Glomerular visceral epithelial cell (primary cell): Measurements from ENCODE around the gene PDS5B.

Experiments
- DNase-seq: peaks from one replicate; pipeline ENCODE4 v3.0.0-alpha.2; 2016; ENCODE audit errors: extremely low spot score

Gene PDS5B

GRCh38 chr13:32590266-32590665, 4.0 kb downstream of the PDS5B start:
- DNase-seq, result no peak

GRCh38 chr13:32592082-32592481, 5.8 kb downstream of the PDS5B start:
- DNase-seq, result no peak

DNA sequence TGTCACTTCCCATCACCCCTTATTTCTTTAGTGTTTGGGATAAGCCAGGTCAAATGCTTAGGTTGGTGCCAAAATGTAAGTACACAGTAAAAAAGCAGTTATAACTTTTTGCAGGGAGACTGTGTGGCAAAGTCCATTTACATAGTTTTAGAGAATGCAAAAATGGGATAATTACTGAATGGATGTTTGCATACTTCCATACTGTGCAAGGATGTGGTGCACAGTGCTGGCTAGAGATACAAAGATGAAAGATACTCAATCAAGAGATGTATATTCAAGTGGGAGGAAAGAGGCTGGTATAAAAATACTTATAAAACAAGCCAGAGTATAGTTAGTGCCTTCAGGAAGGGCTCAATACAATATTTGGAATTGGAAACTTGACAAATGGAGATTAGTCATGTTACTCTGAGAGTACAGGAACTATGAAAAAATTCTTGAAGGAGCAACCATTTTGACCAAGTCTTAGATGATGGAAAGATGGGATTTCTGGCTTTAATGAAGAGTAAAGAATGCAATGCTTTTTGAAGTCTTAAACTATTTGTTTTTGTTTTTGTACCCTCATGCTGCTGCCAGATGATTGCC, 8.0 kb downstream of the PDS5B start:
- no peak for DNase-seq

DNA sequence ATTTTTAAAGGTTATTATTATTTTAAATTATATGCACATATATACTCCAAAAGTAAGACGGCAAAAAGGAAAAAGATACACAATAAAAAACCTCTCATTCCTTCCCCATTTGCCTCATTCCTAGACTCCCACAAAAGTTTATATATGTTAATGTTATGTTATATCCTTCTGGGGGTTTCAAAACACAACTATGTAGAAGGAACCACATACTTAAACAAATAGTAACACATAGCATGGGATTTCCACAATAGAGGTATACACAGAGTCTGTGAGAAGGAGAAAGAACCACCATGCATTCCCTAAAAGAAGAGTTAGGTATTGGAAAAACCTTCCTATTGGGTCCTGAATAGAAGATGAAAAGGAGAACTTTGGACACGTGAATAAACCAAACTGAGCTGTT, 9.1 kb downstream of the PDS5B start:
- no peak for DNase-seq

GRCh38 chr13:32600890-32601289, 14.6 kb downstream of the PDS5B start:
- no peak for DNase-seq

- DNase-seq, result peak; percentile 31
Measured at GRCh38 chr13:32609428-32609827, 23.2 kb downstream of the PDS5B start.

- DNase-seq, result no peak
Measured at GRCh38 chr13:32610538-32610937, 24.3 kb downstream of the PDS5B start.

GRCh38 chr13:32610977-32611376, 24.7 kb downstream of the PDS5B start:
- no peak for DNase-seq

DNA sequence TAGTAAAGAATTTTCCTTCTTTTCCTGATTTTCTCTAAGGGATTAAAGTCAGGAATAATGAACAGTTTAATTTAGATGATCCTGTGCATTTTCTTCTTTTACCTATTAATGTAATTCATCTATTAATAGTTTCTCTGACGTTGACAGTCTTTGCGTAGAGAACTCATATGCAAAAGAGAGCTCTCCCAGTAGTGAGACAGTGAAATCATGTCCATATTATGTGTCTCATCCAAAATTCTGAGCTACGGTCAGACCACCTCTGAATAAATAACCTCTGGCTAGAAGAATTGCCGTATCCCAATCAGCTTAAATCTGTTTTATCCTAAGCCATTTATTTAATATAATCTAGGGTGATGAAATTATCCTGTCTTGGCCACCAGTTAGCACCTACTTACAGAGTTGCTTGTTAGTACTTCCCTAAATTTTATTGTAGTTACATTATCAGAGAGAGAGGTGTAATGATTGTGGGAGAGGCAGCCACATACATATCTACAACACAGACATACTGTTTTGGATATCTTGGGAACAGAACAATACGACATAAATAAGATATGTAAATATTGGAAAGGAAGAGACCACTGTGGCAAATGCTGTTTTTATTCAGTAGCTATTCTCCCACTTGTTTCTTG, 30.7 kb downstream of the PDS5B start:
- DNase-seq, result no peak

GRCh38 chr13:32622827-32623226, 36.6 kb downstream of the PDS5B start:
- DNase-seq, result no peak

DNA sequence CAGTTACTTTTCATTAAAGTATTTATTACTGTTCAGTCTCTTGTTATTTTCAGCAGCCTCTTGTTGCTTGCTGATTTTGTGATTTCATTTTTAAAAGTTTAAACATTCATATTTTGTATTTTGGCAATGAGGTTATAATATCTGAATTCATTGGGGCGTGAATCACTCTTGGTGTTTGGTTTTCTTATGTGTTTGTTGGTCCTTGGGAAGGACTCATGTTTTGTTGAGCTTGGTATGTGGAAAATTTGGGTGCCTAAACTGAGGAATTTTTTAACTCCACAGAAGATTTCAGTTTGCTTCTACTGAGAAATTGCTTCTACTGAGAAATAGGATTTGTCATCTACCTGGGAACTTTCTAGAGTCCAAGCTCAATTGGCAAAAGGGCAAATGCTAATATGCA, 38.2 kb downstream of the PDS5B start:
- DNase-seq, result no peak

- DNase-seq, result no peak
Measured at GRCh38 chr13:32627793-32628192, 41.5 kb downstream of the PDS5B start.

GRCh38 chr13:32629313-32629712, 43.1 kb downstream of the PDS5B start:
- no peak for DNase-seq

DNA sequence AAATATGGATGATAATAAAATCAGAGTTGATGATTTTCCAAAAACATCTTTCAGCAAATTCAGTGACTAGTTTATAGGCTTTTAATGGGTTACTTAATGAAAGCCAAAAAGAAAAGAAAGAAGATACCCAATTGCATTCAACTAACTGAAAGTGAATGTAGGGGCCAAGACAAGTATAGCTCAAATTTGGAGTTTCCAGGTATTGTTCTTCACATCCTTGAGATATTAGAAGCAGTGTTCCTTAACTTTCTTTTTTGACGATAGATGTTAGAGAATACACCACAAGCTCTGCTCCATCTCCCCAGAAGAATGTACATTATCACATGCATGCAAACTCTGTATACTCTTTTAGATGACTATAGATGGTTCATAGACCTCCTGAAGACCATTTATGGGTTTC, 43.6 kb downstream of the PDS5B start:
- no peak for DNase-seq

GRCh38 chr13:32632343-32632909, 46.2 kb downstream of the PDS5B start:
- no peak for DNase-seq

- no peak for DNase-seq
Measured at GRCh38 chr13:32636711-32637110, 50.5 kb downstream of the PDS5B start.

- no peak for DNase-seq
Measured at GRCh38 chr13:32638739-32639138, 52.5 kb downstream of the PDS5B start.

- DNase-seq, result peak; percentile 60
Measured at GRCh38 chr13:32639502-32640105, 53.4 kb downstream of the PDS5B start.

GRCh38 chr13:32642316-32642715, 56.1 kb downstream of the PDS5B start:
- no peak for DNase-seq

DNA sequence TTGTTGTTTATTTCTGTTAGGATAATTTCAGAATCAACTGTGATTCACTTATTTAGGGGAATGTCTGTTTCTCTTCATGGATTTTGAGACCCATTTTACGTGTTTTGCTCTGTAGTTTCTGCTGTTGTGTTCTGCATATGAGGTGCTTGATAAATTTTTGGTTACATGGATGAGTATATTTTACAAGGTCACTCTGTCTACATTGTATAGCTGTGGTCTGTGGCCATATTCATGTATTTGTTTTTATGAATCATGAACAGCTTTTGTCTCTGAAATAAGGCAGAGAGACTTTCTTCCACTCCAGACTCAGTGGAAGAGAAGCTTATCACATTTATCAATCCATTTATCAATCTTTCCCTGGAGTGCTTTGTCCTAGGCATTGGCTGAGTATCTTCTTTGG, 56.6 kb downstream of the PDS5B start:
- no peak for DNase-seq

GRCh38 chr13:32645854-32646253, 59.6 kb downstream of the PDS5B start:
- peak; percentile 27 for DNase-seq

DNA sequence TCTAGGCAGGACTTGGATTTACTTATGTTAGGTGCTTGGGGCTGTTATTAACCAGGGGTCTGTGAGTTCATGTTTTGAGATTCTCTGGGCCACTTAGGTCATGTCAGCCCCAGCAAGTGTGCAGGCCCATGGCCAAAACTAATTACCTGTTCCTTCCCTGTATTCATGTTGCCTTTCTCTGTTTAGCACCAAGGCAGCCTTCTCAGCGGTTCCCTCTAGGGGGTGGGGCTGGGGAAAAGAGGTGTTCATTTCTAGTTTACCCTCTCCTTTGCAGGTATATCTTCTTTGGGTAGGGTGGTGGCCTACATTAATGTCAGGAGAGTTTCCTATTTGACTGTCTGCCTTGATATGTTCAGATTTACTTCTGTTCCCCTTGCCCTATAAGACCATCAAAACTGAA, 61.7 kb downstream of the PDS5B start:
- DNase-seq, result no peak

DNA sequence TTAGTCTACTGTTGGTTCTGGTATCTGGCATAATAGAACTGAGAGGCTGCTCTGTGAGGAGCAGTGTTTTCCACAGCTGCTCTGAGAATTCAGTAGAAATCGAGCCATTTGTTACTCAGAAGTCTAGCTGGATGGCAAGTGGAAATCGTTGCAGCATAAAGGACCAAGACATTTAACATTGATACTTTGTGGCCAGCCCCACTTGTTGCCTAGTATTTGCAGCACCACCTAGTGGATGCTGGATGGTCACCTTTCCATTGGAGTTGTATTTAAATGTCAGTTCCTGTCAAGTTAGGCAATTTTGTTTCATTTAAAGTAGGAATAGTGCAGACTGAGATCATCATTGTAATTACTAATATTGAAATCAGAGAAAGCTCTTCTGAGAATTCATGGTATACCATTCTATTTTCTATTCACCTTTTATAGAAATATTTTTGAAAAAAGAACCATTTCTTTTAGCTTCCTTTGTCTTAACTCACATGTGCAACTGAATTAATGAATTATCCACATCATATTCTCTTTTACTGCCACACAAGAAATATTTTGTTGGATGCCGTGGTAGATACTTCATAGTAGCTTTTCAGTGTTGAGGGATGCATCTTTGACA, 64.6 kb downstream of the PDS5B start:
- DNase-seq, result peak; percentile 58
